HG03432 (cell line): ENCODE results near the gene RNF213.

ENCODE experiments used
- ATAC-seq: cut with Tn5 transposase; IDR thresholded peaks from one replicate; pipeline ENCODE4 v1.9.1; 2021; ENCODE audit warnings: mild to moderate bottlenecking, moderate library complexity; ENCODE audit not compliant: unreplicated experiment

Gene RNF213

DNA sequence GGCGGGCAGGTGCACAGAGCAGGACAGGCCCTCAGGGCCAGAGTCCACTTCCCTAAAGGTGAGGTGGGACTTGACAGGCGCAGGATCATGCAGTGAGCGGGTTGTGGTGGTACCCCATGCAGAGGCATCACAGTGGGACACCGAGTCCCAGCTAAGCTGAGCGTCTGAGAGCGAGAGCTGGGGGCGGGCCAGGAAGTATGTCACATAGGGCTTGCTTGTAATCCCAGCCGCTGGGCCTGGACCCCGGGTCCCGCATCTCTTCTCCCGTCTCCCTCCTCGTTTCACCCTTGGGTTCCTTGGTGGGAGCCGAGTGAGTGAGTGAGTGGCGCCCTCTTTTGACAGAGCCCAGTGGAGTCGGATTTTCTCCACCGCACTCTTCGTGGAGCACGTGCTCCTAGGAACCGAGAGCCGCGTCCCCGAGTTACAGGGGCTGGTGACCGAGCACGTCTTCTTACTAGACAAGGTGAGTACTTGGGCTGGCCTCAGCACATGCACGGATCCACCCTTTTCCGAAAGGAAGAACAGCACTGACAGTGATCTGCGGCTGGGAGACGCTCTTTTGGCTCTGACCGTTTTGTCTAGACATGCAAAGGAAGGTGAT lies 103.5 kb downstream of the RNF213 start:
- ATAC-seq: no peak

DNA sequence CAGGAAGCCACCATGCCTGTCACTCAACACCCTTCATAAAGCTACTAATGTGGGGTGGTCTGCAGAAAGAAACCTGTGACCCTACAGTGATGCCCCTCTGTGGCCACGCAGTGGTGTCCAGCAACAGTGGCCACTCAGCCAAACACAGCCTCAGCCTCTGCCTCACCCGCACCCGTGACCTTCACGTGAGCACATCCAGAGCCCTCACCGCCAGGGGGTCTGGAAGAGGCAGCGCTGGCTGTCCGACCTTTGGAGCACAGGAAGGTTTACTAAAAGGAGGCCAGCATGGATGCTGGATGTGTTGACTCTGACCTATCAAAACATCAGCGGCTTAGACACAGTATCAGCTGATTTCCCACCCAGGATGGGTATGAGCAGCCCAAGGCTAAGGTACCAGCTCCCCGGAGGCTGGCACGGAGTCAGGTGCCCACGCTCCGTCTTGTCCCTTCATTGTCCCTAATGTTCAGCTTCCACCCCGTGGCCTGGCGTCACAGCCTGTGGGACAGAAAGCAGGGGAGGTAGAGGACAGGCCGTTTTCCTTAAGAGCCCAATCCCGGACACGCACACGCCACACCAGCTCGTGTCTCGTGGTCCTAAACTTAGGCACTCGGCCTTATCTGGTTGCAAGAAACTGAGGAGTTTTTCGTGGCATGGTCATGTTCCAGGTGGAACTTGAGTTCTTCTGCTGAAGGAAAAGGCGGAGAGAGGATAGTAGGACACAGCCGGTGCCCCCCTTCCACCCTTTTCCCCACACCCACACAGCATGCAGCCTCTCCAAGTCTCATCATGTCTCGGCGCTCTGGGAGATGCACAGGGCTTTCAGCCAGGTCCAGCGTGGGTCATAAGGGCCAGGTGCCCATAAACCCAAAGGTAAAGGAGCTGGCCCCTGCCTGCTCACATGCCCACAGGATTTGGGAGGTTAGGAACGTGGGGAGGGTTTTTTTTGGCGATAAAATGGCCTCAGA lies 104.6 kb downstream of the RNF213 start:
- no peak for ATAC-seq

DNA sequence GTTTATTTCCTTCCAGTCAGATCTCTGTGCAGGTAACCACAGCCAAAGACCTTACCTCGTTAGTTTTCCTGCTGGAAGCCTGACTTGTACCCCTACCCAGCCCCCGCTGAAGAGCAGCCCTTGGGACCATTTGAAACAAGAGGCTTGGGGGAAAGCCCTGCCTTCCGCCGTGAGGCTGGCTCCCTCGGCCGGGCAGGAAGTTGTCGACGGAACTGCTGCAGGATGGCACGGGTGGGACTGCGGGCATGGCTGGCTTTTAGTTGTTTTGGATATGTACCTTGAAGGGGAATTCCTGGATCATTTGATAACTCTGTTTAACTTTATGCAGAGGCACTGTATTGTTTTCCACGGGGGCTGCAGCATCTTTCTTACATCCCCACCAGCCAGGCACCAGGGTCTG lies 105.3 kb downstream of the RNF213 start:
- no peak for ATAC-seq

DNA sequence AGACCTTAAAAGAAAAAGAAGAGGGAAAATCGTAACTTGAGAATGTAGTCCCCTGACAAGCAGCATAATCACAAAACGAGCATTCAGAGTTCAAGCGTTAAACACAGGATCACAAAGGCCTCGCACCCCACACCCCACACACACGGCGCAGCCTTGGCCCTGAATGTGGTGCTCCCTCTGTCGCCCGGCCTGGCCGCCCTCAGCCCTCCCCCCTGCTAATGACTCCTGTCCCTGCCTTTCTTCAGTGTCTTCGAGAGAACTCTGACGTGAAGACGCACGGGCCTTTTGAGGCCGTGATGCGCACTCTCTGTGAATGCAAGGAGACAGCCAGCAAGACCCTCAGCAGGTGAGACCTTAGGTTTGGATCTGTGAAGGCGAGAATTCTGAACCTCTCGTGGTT lies 106.9 kb downstream of the RNF213 start:
- no peak for ATAC-seq

DNA sequence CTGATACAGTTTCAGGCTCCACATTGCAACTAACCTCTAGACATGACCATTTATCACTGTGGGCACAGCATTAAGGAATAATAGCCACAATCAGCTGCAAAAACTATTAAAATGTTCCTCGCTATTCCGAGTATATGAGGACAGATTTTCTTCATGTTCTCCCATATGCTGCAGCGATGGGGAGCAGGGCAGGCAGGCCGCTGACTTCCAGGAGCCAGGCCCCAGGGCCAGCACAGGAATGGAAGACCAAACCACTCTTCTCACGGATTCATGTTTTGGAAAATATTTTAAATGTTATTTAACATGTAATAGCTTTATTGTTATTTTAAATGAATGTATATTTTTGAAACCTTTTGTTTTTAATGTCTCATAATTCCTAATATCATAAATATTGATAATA lies 110.5 kb downstream of the RNF213 start:
- ATAC-seq: no peak

DNA sequence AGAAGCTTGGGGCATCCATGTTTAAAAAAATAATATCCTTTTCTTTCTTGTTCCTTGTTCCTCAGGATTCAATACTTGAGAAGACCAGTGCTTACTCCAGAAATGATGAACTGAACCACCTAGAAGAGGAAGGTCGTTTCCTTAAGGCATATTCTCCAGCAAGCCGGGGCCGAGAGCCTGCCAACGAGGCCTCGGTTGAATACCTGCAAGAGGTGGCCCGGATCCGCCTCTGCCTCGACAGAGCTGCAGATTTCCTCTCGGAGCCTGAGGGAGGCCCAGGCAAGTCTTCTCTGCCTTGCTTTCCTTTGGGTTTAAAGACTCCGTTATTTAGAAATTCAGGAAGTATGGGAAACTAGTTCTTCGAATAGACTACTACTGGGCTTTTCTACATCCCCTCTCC lies 111.8 kb downstream of the RNF213 start:
- ATAC-seq: no peak

DNA sequence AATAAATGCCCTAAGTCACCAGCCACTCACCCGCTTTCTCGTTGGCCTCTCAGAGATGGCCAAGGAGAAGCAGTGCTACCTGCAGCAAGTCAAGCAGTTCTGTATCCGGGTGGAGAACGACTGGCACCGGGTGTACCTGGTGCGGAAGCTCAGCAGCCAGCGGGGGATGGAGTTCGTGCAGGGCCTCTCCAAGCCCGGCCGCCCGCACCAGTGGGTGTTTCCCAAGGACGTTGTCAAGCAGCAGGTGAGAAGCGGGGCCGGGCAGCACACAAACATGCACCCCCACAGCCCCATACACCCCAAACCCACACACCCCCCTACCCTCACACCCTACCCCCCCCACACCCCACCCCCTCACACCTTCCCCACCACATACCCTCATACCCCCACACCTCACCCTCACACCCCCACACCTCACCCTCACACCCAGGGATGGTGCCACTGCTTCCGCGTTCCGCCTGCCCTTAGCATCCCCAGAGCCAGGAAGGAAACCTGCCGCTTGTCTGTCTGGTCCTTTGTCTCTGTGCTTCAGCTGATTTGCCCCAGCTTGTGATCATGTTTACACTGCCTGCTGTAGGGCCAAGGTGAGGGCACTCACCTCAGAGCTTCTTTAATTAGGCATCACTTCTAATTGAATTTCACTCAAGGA lies 112.4 kb downstream of the RNF213 start:
- ATAC-seq: no peak

DNA sequence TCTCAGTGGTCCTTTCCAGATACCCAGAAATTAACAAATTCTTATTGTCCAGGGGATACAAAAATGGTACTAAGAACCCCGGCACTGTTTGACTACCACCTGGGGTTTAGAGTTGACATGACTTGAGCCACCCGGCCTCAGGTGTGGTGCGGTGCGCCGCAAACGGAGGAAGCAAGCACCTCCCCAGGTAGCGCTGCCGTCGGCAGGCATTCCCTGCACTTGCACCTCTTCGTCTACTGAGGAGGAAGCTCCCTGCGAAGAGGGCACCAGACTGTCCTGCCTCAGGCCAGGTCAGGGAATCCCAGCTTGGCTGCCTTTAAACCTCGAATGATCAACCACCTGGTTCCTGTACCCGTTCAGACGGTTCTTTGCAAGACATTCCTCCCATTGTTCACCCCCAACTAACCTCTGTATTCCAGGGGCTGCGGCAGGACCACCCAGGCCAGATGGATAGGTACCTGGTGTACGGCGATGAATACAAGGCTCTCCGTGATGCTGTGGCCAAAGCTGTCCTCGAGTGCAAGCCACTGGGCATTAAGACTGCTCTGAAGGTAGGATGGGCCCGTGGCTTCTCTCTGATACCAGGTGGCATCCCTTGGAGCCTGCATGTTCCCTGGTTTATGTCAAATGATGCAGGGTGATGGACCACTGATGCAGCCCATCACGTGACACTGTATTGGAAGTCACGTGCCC lies 113.5 kb downstream of the RNF213 start:
- no peak for ATAC-seq

DNA sequence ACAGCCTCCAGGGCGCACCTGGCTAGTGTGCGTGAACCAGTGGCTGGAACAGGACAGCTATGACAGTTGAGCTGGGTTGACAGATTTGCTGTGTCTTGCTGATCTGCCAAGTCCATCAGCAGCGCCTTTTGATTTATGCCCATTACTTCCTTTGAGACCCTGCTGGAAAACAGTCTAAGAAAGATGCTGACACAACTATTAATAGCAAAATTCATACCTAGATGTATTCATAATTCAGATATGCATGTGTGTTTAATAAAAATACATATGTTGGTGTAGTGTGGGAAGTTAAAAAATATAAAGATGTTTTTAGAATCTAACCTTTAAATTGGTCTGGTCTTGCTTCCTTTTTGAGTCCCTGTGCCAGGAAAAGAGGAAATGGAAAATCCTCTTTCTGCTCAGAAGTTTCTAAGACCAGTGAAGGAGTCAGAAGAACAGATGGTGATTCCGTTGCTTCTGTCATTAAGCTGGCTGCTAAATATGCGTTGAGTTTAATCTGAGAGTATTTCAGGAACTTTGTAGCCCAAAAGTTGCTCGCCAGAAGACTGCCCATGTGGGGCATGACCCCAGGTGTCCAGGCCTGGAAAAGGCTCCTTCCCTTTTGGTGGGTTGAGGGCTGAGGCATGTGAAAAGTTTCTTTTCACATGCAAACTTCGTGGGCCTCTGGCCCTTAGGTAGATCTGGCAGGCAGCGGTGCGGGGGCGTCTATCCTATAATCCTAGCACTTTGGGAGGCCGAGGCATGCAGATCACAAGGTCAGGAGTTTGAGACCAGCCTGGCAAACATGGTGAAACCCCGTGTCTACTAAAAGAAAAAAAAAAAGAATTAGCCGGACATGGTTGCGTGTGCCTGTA lies 114.3 kb downstream of the RNF213 start:
- ATAC-seq: no peak

DNA sequence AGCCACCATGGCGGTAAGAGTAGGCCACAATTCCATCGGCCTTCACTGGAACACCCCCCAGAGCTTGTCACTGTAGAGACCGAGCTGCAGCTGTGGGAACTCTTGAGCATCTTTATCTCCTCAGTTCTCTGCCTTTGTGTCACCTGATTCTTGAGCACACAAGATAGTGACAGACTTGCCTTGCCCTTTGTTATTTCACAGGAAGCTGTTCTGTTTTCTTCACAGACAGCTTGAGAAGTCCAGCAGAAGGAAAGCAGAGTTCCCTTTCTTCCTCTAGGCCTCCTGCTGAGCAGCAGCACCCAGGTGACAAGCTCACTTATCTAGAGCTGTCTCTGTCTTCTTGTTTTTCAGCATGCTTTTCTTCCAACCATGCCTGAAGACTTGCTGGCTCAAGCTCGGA lies 115.9 kb downstream of the RNF213 start:
- ATAC-seq: no peak

DNA sequence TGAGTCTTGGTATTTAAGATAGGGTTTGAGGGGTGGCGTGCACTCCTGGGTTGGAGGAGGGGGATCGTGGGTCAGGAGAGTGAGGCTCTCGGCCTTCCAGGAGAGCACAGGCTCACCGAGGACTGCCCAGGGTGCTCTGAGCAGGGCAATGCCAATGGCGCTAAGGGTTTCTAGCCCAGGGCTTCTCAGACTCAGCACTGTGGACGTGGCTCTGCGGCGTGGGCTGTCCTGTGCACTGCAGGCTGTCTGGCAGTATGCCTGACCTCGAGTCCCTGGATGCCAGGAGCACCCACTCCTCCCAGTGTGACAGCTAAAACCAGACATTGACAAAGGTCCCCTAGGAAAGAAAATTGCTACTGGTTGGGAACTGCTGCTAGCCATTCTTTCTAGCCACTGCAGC lies 117.1 kb downstream of the RNF213 start:
- no peak for ATAC-seq

DNA sequence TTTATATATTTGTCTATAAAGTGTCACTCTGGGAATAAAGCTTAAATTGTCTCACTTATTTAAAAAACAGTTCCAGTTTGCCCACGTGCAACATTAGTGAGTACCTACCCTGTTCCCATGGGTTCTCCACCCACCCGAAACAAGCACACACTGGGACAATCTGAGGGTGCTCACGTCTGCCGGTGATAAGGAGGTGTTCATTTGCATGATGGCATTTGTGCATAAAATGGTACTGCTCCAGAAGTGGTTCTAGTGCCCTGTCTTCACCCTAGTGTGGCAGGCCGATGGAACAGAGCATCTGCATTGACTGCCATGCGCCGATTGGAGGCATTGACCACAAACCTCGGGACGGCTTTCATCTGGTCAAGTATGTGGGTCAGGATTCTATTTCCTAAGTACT lies 118.7 kb downstream of the RNF213 start:
- ATAC-seq: no peak

DNA sequence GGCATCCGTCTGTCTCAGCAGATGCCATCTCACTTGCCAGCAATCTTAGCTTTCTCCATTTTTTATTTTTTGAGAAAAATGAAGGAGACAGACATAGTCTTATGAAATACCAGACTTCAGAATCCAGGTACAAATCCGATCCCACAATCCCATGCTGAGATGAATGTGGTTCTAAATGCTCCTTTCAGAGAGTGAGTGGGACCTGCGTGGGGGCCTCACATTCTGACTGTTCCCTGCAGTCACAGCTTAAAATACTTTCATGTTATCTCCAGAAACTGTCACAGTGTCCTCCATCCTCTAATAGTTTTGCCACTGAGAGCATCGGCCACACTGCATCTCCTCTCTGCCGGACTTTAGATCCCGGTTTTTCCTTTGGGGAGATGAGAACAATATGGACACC lies 119.4 kb downstream of the RNF213 start:
- no peak for ATAC-seq

DNA sequence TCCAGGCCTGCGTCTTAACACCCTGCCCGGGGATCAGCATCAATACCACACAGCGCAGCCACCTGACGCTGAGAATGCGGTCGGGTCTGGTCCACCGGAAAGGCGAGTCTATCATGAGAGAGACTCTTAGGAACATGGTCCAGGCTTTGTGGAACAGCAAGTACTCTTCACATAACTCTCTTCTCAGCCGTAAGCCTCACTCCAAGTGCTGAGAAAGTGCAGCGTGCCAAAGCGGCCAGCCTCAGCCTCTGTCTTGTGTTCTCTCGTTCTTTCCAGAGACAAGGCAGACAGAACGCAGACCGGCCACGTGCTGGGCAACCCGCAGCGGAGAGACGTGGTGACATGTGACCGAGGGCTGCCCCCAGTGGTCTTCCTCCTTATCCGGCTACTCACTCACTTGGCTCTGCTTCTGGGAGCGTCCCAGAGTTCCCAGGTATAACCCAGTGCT lies 119.9 kb downstream of the RNF213 start:
- no peak for ATAC-seq

DNA sequence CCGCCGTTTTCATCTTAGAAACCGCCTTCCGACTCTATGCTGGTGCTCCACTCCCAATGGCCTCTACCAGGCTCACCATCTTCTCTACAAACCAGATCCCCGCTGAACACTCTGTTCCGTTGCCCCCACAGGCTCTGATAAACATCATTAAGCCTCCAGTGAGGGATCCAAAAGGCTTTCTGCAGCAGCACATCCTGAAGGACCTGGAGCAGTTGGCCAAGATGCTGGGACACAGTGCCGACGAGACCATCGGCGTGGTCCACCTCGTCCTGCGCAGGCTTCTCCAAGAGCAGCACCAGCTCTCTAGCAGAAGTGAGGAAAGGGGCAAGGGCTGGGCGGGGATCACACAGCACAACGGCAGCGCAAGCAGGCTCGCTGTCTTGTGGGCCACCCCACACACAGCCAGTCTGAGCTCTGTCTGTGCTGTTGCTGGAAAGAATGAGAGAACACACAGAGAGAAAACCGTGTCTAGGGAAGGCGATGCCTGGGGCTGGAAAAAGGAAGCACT lies 120.8 kb downstream of the RNF213 start:
- no peak for ATAC-seq

DNA sequence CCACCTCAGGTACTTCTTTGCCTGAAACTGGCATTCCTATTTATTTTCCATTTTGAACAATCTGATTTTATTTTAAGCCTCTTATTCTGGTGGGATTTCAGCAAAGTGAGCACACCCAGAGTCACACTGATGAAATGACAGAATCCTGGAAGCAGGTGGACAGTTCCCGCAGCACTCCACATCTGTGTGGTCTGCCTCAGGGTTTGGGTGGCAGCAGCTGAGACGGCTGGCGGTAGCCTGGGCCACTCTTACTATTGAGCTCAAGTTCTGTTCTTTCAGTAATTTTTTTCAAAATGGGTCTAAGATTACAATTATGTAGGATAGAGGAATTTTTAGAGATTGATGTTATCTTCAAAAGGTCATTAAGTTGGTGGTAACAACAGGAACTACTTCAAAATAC lies 121.8 kb downstream of the RNF213 start:
- ATAC-seq: no peak

DNA sequence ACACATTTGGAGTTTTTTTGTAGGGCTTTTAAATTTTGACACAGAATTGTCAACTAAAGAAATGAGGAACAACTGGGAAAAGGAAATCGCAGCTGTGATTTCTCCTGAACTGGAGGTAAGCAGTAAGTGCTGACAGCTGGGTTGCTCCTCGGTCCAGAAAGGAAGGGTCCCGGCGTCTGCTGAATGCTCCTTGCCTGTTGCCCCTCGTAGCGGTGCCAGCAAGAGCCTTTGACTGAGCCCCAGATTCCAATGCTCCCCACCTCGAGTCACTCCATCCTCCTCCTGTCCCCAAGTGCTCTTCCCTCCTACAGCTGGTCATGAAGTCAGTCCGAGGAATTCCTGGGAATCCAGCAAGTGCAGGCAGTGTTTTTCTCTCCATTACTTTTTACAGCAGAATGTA lies 122.3 kb downstream of the RNF213 start:
- ATAC-seq: no peak

DNA sequence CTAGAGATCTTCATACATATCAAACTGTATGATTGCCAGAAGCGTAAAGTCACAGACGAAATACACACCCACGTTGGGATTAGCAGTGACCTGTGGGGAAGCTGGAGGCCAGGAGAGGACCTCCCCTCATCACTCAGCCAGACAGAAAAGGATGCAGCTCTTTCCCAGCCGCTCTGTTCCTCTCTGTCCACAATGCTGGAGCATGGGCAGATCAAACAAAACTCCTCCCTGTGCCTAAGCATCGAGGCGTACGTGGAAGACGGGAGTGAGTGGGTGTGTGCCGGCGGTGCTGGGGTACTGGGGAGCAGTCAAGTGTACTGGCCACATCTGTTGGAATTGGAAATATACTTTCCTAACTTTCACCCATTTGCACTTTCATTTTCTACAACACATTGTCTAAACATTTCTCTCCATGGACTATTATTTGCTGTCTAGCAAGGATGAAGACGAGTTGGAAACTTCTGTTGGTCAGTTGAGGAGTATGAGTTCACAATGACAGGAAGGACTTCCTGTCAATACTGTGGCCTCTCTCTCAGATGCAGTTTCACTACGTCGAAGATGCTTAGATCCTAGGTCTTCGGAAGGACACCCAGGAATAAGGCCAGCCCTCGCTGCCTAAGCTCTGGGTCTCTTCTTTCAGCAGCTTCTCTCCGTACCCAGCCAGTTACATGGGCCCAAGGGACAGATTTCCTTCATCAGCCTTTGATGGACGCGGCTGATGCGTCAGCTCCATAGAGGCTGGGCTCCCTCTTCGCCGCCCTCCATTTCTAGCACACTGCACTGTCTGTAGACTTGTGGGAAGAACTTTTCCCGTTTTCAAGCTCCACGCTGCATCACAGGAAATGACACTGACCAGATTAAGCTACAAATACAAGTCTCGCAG lies 123.7 kb downstream of the RNF213 start:
- no peak for ATAC-seq

DNA sequence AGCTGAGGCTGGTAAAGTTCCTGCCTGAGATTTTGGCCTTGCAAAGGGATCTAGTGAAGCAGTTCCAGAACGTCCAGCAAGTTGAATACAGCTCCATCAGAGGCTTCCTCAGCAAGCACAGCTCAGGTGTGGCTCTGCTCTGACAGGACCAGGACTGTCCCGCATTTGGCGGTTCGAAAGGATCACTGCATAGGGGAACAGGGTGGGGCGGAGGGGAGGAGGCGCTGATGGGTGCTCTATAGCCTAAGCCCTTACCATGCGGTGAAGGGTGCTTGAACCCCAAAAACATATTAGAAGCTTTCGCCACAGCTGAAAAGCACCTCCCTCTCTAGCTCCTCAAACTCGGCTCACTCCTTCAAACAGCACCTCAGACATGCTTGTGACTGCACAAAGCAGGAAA lies 124.4 kb downstream of the RNF213 start:
- ATAC-seq: no peak
